BJ (cell line): ENCODE measurements around the gene LAMC2. TPM values are rescaled to one million over a fixed set of nuclear protein-coding genes. Genes with fewer than 3 reads are reported as not detected.

ENCODE experiments used
- CTCF ChIA-PET: fragments of 350-600 bp; formaldehyde crosslinking; extraction: SDS; loops from one replicate; lab custom pipeline; 2021; ENCODE audit warnings: antibody characterized with exemption, inconsistent platforms; lab: Yijun Ruan, JAX
- POLR2A ChIA-PET: fragments of 300-600 bp; sonication (Branson Sonifier 250); formaldehyde crosslinking; extraction: SDS; loops from one replicate; lab custom pipeline; 2021; ENCODE audit warnings: antibody characterized with exemption; lab: Charles Lee
- DNase-seq: peaks from one replicate; pipeline ENCODE4 v3.0.0-alpha.2; 2011; ENCODE audit warnings: low read depth
- H3K27me3 ChIP-seq: 2 replicates; pipeline ENCODE4 v1.6.0; 2011; ENCODE audit warnings: low read length; ENCODE audit not compliant: control insufficient read depth, insufficient read depth
- H3K36me3 ChIP-seq: 2 replicates; pipeline ENCODE4 v1.5.1; 2011; ENCODE audit warnings: low read length; ENCODE audit not compliant: control insufficient read depth, insufficient read depth
- H3K4me3 ChIP-seq: 2 replicates; pipeline ENCODE4 v1.5.1; 2011; ENCODE audit warnings: low read depth, mild to moderate bottlenecking, control low read depth, low read length
- CTCF ChIP-seq: IDR thresholded peaks from 2 replicates; pipeline ENCODE4 v1.5.1; 2011; ENCODE audit warnings: low read depth, mild to moderate bottlenecking, control low read depth, inconsistent platforms, low read length, moderate library complexity; ENCODE audit not compliant: insufficient read depth
- polyA plus RNA-seq: library from polyadenylated mRNA; depleted of rRNA; stranded (reverse); fragments of >200 nt; gene quantifications from 2 replicates; pipeline ENCODE4 v1.2.3, GENCODE V29; 2011

Gene LAMC2
- polyA plus RNA-seq, 1 experiment, result 0.70 TPM

GRCh38 chr1:183276386-183277080 lies 90.5 kb downstream of the LAMC2 start:
- POLR2A ChIA-PET, result no interaction called here
- CTCF ChIA-PET, result interaction anchor here (0.8 to 1.6 kb wide), 5 partner anchors 15 to 322 kb away, joined by 3 to 6 read pairs (median 3); no protein-coding TSS in a partner anchor
- no peak for TF ChIP-seq CTCF
- no peak overlapping the region for H3K4me3 ChIP-seq
- H3K36me3 ChIP-seq, result no peaks in the 10 kb centered on the region
- DNase-seq, result peak; percentile 52
- no peaks in the 10 kb centered on the region for H3K27me3 ChIP-seq

GRCh38 chr1:183277821-183278738 lies 92.0 kb downstream of the LAMC2 start:
- ChIA-PET POLR2A (interaction anchor here (0.6 kb wide), 1 partner anchor 315 kb away, joined by 5 read pairs; no protein-coding TSS in a partner anchor), CTCF (interaction anchor here (0.9 to 5.2 kb wide), 8 partner anchors 10 to 315 kb away, joined by 3 to 36 read pairs (median 4); no protein-coding TSS in a partner anchor)
- DNase-seq, result no peak
- Histone ChIP-seq H3K36me3 (no peaks in the 10 kb centered on the region), H3K27me3 (no peaks in the 10 kb centered on the region), H3K4me3 (no peak overlapping the region)
- no peak for TF ChIP-seq CTCF

- Histone ChIP-seq H3K4me3 (no peak overlapping the region), H3K36me3 (no peaks in the 10 kb centered on the region), H3K27me3 (no peaks in the 10 kb centered on the region)
- ChIA-PET POLR2A (interaction anchor here (0.6 kb wide), 1 partner anchor 316 kb away, joined by 5 read pairs; no protein-coding TSS in a partner anchor), CTCF (interaction anchor here (0.7 to 5.2 kb wide), 8 partner anchors 38 to 316 kb away, joined by 3 to 36 read pairs (median 3); no protein-coding TSS in a partner anchor)
- DNase-seq, result peak; percentile 80
- no peak for TF ChIP-seq CTCF
Measured at GRCh38 chr1:183278739-183279591, 92.9 kb downstream of the LAMC2 start.

- ChIA-PET POLR2A (no interaction called here), CTCF (interaction anchor here (0.6 to 5.2 kb wide), 10 partner anchors 39 to 404 kb away, joined by 3 to 36 read pairs (median 4); no protein-coding TSS in a partner anchor)
- no peak for DNase-seq
- no peak for TF ChIP-seq CTCF
- H3K36me3 ChIP-seq, result no peaks in the 10 kb centered on the region
- no peaks in the 10 kb centered on the region for H3K27me3 ChIP-seq
- no peak overlapping the region for H3K4me3 ChIP-seq
Measured at GRCh38 chr1:183279835-183280234, 93.8 kb downstream of the LAMC2 start.
